Hair follicular keratinocyte (primary cell): ENCODE results near the gene RFX6. TPM values are rescaled to one million over a fixed set of nuclear protein-coding genes. Genes with fewer than 3 reads are reported as not detected.

Experiments
- total RNA-seq: library from RNA; depleted of rRNA; stranded (reverse); fragments of >200 nt; gene quantifications from 2 replicates; pipeline ENCODE4 v1.2.3, GENCODE V29; 2015

The RFX6 gene
- total RNA-seq: not detected in 2 replicates

GRCh38 chr6:116876635-116877611 is at the start of gene RFX6:
TSS of gene RFX6 (plus strand) at chr6:116877242. CDS start at chr6:116877276, 34 bp downstream.

DNA sequence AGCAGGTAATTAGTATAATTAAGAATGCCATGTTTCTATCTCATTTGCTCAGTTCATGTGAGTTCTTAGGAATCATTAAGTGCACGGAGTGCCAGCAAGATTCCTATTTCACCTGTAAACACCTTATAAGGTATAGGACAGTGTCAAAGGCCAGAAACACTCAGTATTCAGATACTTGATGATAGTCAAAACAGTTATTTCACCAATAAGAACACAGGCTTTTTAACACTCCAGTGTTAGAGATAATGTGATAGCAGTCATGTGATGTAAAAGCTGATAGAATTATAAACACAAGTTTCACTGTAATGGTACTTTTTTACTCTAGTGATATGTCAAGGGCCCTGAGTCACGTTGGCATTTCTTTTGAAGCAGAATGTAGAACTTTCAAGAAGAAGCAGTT is 48.1 kb upstream of the RFX6 start, which contains the start of gene GPRC6A:
TSS of gene GPRC6A (minus strand) at position 101 of the 400 bp plus-strand sequence. CDS start at position 31, 70 bp downstream.

Other genes with a start within 250 kb of the RFX6 start
- gene ZUP1, start 208.5 kb upstream of the RFX6 start, total RNA-seq: 6.4 and 9.6 TPM in 2 replicates
- 0.62 and 1.1 TPM in 2 replicates for gene KPNA5, start 196.0 kb upstream of the RFX6 start, total RNA-seq
- gene FAM162B, start 111.5 kb upstream of the RFX6 start, total RNA-seq: 0.08 TPM in 1 of 2 replicates, not detected in the other
- not detected in 2 replicates for gene GPRC6A, start 48.2 kb upstream of the RFX6 start, total RNA-seq